GM12878 (cell line): ENCODE data around the gene MAGI2. TPM values are rescaled to one million over a fixed set of nuclear protein-coding genes. Genes with fewer than 3 reads are reported as not detected.

Source experiments
- ATAC-seq: fragments of 200-7000 bp; cut with Tn5 transposase; 3 replicates; pipeline ENCODE4 v1.9.1; 2020; ENCODE audit warnings: mild to moderate bottlenecking, moderate library complexity
- BruUV-seq: library from RNA; stranded (reverse); fragments of 400-500 nt; replicated peaks from 2 replicates; lab custom pipeline; 2021; lab: Mats Ljungman, UMichigan
- CTCF ChIA-PET: fragments of 300-600 bp; sonication (Branson Sonifier 250); formaldehyde crosslinking; extraction: SDS; loops from one replicate; lab custom pipeline; 2021; ENCODE audit warnings: inconsistent platforms; lab: Yijun Ruan, JAX
- POLR2A ChIA-PET: fragments of 350-600 bp; formaldehyde crosslinking; extraction: SDS; loops from one replicate; lab custom pipeline; 2021; ENCODE audit warnings: inconsistent platforms; lab: Charles Lee
- RAD21 ChIA-PET: fragments of 300-600 bp; sonication (Branson Sonifier 250); formaldehyde crosslinking; loops from one replicate; lab custom pipeline; 2023; ENCODE audit warnings: antibody characterized with exemption; ENCODE audit not compliant: unreplicated experiment; lab: Charles Lee
- SMC1A ChIA-PET: fragments of 300-600 bp; sonication (Branson Sonifier 250); formaldehyde crosslinking; loops from one replicate; lab custom pipeline; 2023; ENCODE audit not compliant: unreplicated experiment, uncharacterized antibody; lab: Charles Lee
- DNase-seq: peaks from one replicate; pipeline ENCODE4 v3.0.0-alpha.2; 2011; ENCODE audit warnings: low read depth, low spot score
- FAIRE-seq: peaks from 3 replicates; lab custom pipeline; 2011; peaks lifted over from hg19 to GRCh38; lab: Jason Lieb, UNC
- H2AFZ ChIP-seq: 2 replicates; pipeline ENCODE4 v1.6.0; 2011; ENCODE audit warnings: low read depth, low read length, control low read depth; ENCODE audit not compliant: control insufficient read depth
- H3K27ac ChIP-seq: 2 replicates; pipeline ENCODE4 v1.5.1; 2011; ENCODE audit warnings: control low read depth; ENCODE audit not compliant: control insufficient read depth, insufficient read depth
- H3K27me3 ChIP-seq, 2 experiments: replicated peaks in 1 of 2; 2 replicates each; pipeline versions ENCODE4 v1.6.0 to v1.6.1; 2011; ENCODE audit warnings: low read length in 1 of 2; ENCODE audit not compliant: control insufficient read depth in 2 of 2, insufficient read depth in 2 of 2
- H3K36me3 ChIP-seq, 2 experiments: 2 replicates each; pipeline ENCODE4 v1.5.1; 2011; ENCODE audit warnings: low read length in 1 of 2; ENCODE audit not compliant: control insufficient read depth in 2 of 2, insufficient read depth in 2 of 2
- H3K4me1 ChIP-seq: 2 replicates; pipeline ENCODE4 v1.6.1; 2011; ENCODE audit warnings: mild to moderate bottlenecking, low read length, moderate library complexity, mixed read lengths; ENCODE audit not compliant: control insufficient read depth, insufficient read depth
- H3K4me2 ChIP-seq: 2 replicates; pipeline ENCODE4 v1.6.0; 2011; ENCODE audit warnings: control low read depth; ENCODE audit not compliant: control insufficient read depth, insufficient read depth
- H3K4me3 ChIP-seq: fragments of 200-600 bp; sonication (generic); 2 replicates; pipeline ENCODE4 v1.5.1; 2016
- H3K79me2 ChIP-seq: 2 replicates; pipeline ENCODE4 v1.6.0; 2011; ENCODE audit warnings: low read length; ENCODE audit not compliant: control insufficient read depth, insufficient read depth
- H3K9ac ChIP-seq: 2 replicates; pipeline ENCODE4 v1.8.0; 2011; ENCODE audit warnings: low read length, control low read depth, mixed read lengths; ENCODE audit not compliant: control insufficient read depth, insufficient read depth
- H3K9me3 ChIP-seq: replicated peaks from 3 replicates; pipeline ENCODE4 v1.5.1; 2011; ENCODE audit warnings: mild to moderate bottlenecking, low read length; ENCODE audit not compliant: control insufficient read depth, insufficient read depth
- H4K20me1 ChIP-seq: 2 replicates; pipeline ENCODE4 v1.6.0; 2011; ENCODE audit not compliant: control insufficient read depth, insufficient read depth
- BMI1 ChIP-seq: fragments of 450-650 bp; IDR thresholded peaks from 2 replicates; pipeline ENCODE4 v1.6.1; 2016; ENCODE audit warnings: mild to moderate bottlenecking, moderate library complexity, borderline replicate concordance
- CEBPB ChIP-seq, 2 experiments: fragments of 150-350 bp in 1 of 2; IDR thresholded peaks; 2 replicates each; pipeline ENCODE4 v1.6.1; 2012 to 2014; ENCODE audit warnings: low read depth in 2 of 2, low read length in 2 of 2, borderline replicate concordance in 1 of 2, inconsistent platforms in 1 of 2
- CHD1 ChIP-seq: IDR thresholded peaks from 2 replicates; pipeline ENCODE4 v1.6.1; 2012; ENCODE audit warnings: low read depth, low read length, improper control_type of control experiment
- FOXK2 ChIP-seq: fragments of 450-650 bp; IDR thresholded peaks from 2 replicates; pipeline ENCODE4 v1.6.1; 2017; ENCODE audit warnings: mild to moderate bottlenecking, moderate library complexity
- IKZF2 ChIP-seq, 2 experiments: fragments of 450-650 bp; IDR thresholded peaks; 2 replicates each; pipeline ENCODE4 v1.6.1; 2017; ENCODE audit warnings: mild to moderate bottlenecking in 2 of 2, moderate library complexity in 2 of 2
- NFIC ChIP-seq: IDR thresholded peaks from 2 replicates; pipeline ENCODE4 v1.6.1; 2012; ENCODE audit warnings: low read depth, mild to moderate bottlenecking, inconsistent platforms, low read length, moderate library complexity
- NR2C1 ChIP-seq: fragments of 450-650 bp; IDR thresholded peaks from 2 replicates; pipeline ENCODE4 v1.6.1; 2017; ENCODE audit warnings: antibody characterized with exemption, mild to moderate bottlenecking, moderate library complexity
- SMAD5 ChIP-seq: IDR thresholded peaks from 2 replicates; pipeline ENCODE4 v1.6.1; 2016; ENCODE audit warnings: antibody characterized with exemption, low read depth
- ZNF274 ChIP-seq: IDR thresholded peaks from one replicate; pipeline ENCODE4 v1.8.0; 2011; ENCODE audit not compliant: insufficient read length, insufficient read depth
- ZNF384 ChIP-seq: IDR thresholded peaks from 2 replicates; pipeline ENCODE4 v1.6.1; 2012; ENCODE audit warnings: low read depth, mild to moderate bottlenecking, low read length, improper control_type of control experiment, borderline replicate concordance
- ZSCAN29 ChIP-seq: fragments of 450-650 bp; IDR thresholded peaks from 2 replicates; pipeline ENCODE4 v1.6.1; 2017; ENCODE audit warnings: mild to moderate bottlenecking, moderate library complexity
- ZZZ3 ChIP-seq: IDR thresholded peaks from 2 replicates; pipeline ENCODE4 v1.6.1; 2011; ENCODE audit warnings: low read depth; ENCODE audit not compliant: control insufficient read depth, insufficient read length
- WGBS: methylation state at CpG from one replicate; pipeline ENCODE4 v1.1.6; 2016; ENCODE audit warnings: low lambda C conversion rate; ENCODE audit not compliant: insufficient replicate concordance, insufficient coverage; ENCODE audit errors: missing lambda C conversion rate; 5-methylcytosine and 5-hydroxymethylcytosine counted together
- in situ Hi-C: fragments of 300-500 bp; cut with MboI; formaldehyde crosslinking; loops from 9 replicates; pipeline ENCODE4 v1.14.3; 2018; ENCODE audit warnings: mixed read lengths
- intact Hi-C: fragments of 100-400 bp; cut with micrococcal nuclease; formaldehyde crosslinking; loops from one replicate; pipeline ENCODE4 v1.14.2; 2022; ENCODE audit not compliant: unreplicated experiment
- polyA plus RNA-seq, 11 experiments: library from polyadenylated mRNA; depleted of rRNA in 4 of 11; unstranded in 6 of 11; stranded (reverse) in 5 of 11; fragments of >200 nt; fragmentation: Nextera tagmentation in 4 of 11; fragmentation: Illumina TruSeq in 1 of 11; extraction: Ambion mirVana in 4 of 11; extraction: Trizol in 1 of 11; gene quantifications; 1 replicate in 1 of 11; 2 replicates in 10 of 11; pipeline versions ENCODE4 v1.2.1 to v1.2.3, GENCODE V29; 2011 to 2016; ENCODE audit warnings: inconsistent platforms in 2 of 11, missing spikeins in 2 of 11, low read depth in 1 of 11
- total RNA-seq, 4 experiments: library from RNA; depleted of rRNA in 3 of 4; stranded (reverse); fragments of >200 nt in 3 of 4; fragmentation: Illumina TruSeq in 1 of 4; extraction: Trizol in 1 of 4; gene quantifications; 2 replicates each; pipeline versions ENCODE4 v1.2.1 to v1.2.3, GENCODE V29; 2013 to 2021
- TF ChIP-seq, protein P1 (sequence below): fragments of 450-650 bp; IDR thresholded peaks from 2 replicates; pipeline ENCODE4 v1.6.1; 2017; ENCODE audit warnings: mild to moderate bottlenecking, moderate library complexity
- TF ChIP-seq, protein P2 (sequence below): fragments of 450-650 bp; IDR thresholded peaks from 2 replicates; pipeline ENCODE4 v1.6.1; 2017; ENCODE audit warnings: borderline replicate concordance
- TF ChIP-seq, protein P3 (sequence below): fragments of 450-650 bp; IDR thresholded peaks from 2 replicates; pipeline ENCODE4 v1.6.1; 2017; ENCODE audit warnings: mild to moderate bottlenecking, low read depth, inconsistent platforms; ENCODE audit not compliant: poor library complexity, severe bottlenecking

MAGI2 gene
- total and polyA plus RNA-seq, 10 of the 15 experiments (the other 5 are each of a cell fraction or from before 2014, with no cell fraction given): 0.01 to 0.31 (median 0.05) TPM; not detected in 2

GRCh38 chr7:78311181-78311580 lies 1142.3 kb downstream of the MAGI2 start:
- Histone ChIP-seq H3K27me3 (no peaks in the 10 kb centered on the region), H3K9me3 (no peaks in the 10 kb centered on the region), H3K27ac (no peak overlapping the region), H3K4me2 (no peak overlapping the region), H3K4me3 (no peak overlapping the region), H3K36me3 (no peaks in the 10 kb centered on the region), H2AFZ (no peak overlapping the region), H3K79me2 (no peaks in the 10 kb centered on the region), H4K20me1 (no peaks in the 10 kb centered on the region), H3K4me1 (no peaks in the 10 kb centered on the region), H3K9ac (no peak overlapping the region)
- RAD21 ChIA-PET: no interaction called here
- DNase-seq (no peak), FAIRE-seq (no peak), ATAC-seq (no peak)
- SMC1A ChIA-PET: interaction anchor here (0.6 kb wide), 1 partner anchor 25 kb away, joined by 4 read pairs; no protein-coding TSS in a partner anchor
- POLR2A ChIA-PET: interaction anchor here (0.8 kb wide), 1 partner anchor 767 kb away, joined by 4 read pairs; no protein-coding TSS in a partner anchor
- CTCF ChIA-PET: interaction anchor here (0.6 to 1.0 kb wide), 3 partner anchors 23 to 414 kb away, joined by 3 read pairs; no protein-coding TSS in a partner anchor
- in situ Hi-C loops (no loop called here), intact Hi-C loops (no loop called here)
- WGBS: 22% methylated on average over 2 of the region's 2 CpGs
- BruUV-seq: no TSS peak
- TF ChIP-seq BMI1 (no peak), CEBPB (IDR thresholded peaks at IDR 0.05; ENCODE audit: borderline replicate concordance in 1 of 2, low read depth in 2 of 2, low read length in 2 of 2) (no peak), ZNF274 (no peak), SMAD5 (no peak), NR2C1 (no peak), CHD1 (no peak), NFIC (no peak), FOXK2 (no peak), IKZF2 (IDR thresholded peaks at IDR 0.05) (no peak), ZSCAN29 (no peak), ZZZ3 (no peak), ZNF384 (no peak)
- TF ChIP-seq, protein P1, sequence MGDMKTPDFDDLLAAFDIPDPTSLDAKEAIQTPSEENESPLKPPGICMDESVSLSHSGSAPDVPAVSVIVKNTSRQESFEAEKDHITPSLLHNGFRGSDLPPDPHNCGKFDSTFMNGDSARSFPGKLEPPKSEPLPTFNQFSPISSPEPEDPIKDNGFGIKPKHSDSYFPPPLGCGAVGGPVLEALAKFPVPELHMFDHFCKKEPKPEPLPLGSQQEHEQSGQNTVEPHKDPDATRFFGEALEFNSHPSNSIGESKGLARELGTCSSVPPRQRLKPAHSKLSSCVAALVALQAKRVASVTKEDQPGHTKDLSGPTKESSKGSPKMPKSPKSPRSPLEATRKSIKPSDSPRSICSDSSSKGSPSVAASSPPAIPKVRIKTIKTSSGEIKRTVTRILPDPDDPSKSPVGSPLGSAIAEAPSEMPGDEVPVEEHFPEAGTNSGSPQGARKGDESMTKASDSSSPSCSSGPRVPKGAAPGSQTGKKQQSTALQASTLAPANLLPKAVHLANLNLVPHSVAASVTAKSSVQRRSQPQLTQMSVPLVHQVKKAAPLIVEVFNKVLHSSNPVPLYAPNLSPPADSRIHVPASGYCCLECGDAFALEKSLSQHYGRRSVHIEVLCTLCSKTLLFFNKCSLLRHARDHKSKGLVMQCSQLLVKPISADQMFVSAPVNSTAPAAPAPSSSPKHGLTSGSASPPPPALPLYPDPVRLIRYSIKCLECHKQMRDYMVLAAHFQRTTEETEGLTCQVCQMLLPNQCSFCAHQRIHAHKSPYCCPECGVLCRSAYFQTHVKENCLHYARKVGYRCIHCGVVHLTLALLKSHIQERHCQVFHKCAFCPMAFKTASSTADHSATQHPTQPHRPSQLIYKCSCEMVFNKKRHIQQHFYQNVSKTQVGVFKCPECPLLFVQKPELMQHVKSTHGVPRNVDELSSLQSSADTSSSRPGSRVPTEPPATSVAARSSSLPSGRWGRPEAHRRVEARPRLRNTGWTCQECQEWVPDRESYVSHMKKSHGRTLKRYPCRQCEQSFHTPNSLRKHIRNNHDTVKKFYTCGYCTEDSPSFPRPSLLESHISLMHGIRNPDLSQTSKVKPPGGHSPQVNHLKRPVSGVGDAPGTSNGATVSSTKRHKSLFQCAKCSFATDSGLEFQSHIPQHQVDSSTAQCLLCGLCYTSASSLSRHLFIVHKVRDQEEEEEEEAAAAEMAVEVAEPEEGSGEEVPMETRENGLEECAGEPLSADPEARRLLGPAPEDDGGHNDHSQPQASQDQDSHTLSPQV: no peak
- TF ChIP-seq, protein P2, sequence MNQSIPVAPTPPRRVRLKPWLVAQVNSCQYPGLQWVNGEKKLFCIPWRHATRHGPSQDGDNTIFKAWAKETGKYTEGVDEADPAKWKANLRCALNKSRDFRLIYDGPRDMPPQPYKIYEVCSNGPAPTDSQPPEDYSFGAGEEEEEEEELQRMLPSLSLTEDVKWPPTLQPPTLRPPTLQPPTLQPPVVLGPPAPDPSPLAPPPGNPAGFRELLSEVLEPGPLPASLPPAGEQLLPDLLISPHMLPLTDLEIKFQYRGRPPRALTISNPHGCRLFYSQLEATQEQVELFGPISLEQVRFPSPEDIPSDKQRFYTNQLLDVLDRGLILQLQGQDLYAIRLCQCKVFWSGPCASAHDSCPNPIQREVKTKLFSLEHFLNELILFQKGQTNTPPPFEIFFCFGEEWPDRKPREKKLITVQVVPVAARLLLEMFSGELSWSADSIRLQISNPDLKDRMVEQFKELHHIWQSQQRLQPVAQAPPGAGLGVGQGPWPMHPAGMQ: no peak
- TF ChIP-seq, protein P3, sequence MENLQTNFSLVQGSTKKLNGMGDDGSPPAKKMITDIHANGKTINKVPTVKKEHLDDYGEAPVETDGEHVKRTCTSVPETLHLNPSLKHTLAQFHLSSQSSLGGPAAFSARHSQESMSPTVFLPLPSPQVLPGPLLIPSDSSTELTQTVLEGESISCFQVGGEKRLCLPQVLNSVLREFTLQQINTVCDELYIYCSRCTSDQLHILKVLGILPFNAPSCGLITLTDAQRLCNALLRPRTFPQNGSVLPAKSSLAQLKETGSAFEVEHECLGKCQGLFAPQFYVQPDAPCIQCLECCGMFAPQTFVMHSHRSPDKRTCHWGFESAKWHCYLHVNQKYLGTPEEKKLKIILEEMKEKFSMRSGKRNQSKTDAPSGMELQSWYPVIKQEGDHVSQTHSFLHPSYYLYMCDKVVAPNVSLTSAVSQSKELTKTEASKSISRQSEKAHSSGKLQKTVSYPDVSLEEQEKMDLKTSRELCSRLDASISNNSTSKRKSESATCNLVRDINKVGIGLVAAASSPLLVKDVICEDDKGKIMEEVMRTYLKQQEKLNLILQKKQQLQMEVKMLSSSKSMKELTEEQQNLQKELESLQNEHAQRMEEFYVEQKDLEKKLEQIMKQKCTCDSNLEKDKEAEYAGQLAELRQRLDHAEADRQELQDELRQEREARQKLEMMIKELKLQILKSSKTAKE: no peak
